HepG2 (cell line): ENCODE data around the gene MGAT4D. TPM values are rescaled to one million over a fixed set of nuclear protein-coding genes. Genes with fewer than 3 reads are reported as not detected.

ENCODE experiments used
- NR1H2 ChIP-seq: sonication (generic); formaldehyde crosslinking; IDR thresholded peaks from 2 replicates; pipeline ENCODE4 v1.8.1; 2022; ENCODE audit warnings: low read depth, missing genetic modification reagents, borderline replicate concordance
- ZBTB38 ChIP-seq: sonication (generic); formaldehyde crosslinking; IDR thresholded peaks from 2 replicates; pipeline ENCODE4 v1.5.1; 2020; ENCODE audit warnings: mild to moderate bottlenecking, missing genetic modification reagents
- ZNF251 ChIP-seq: sonication (generic); formaldehyde crosslinking; IDR thresholded peaks from 2 replicates; pipeline ENCODE4 v1.9.0; 2021; ENCODE audit warnings: mild to moderate bottlenecking, missing genetic modification reagents
- ZNF549 ChIP-seq: sonication (generic); formaldehyde crosslinking; IDR thresholded peaks from 2 replicates; pipeline ENCODE4 v1.5.0; 2020; ENCODE audit warnings: missing genetic modification reagents
- ZNF773 ChIP-seq: sonication (generic); formaldehyde crosslinking; IDR thresholded peaks from 2 replicates; pipeline ENCODE4 v1.4.0; 2020; ENCODE audit warnings: missing genetic modification reagents, borderline replicate concordance
- polyA plus RNA-seq, 8 experiments: library from polyadenylated mRNA; depleted of rRNA in 3 of 8; stranded (reverse) in 7 of 8; unstranded in 1 of 8; fragments of >200 nt; fragmentation: Illumina TruSeq in 4 of 8; extraction: Trizol in 4 of 8; gene quantifications; 2 replicates each; pipeline versions ENCODE4 v1.2.1 to v1.2.3, GENCODE V29; 2011 to 2016; ENCODE audit warnings: low read depth in 4 of 8, missing spikeins in 1 of 8, mixed read lengths in 1 of 8; ENCODE audit not compliant: insufficient read depth in 1 of 8
- total RNA-seq, 5 experiments: library from RNA; depleted of rRNA; stranded (reverse); fragments of >200 nt; fragmentation: Illumina TruSeq; extraction: Trizol; gene quantifications; 2 replicates each; pipeline ENCODE4 v1.2.3, GENCODE V29; 2016; ENCODE audit warnings: low read depth in 1 of 5
- TF ChIP-seq, protein P1 (sequence below): sonication (generic); formaldehyde crosslinking; IDR thresholded peaks from one replicate; pipeline ENCODE4 v1.5.1; 2020; ENCODE audit warnings: mild to moderate bottlenecking, missing genetic modification reagents; ENCODE audit errors: not compliant biosample characterization
- TF ChIP-seq, protein P2 (sequence below): sonication (generic); formaldehyde crosslinking; IDR thresholded peaks from 2 replicates; pipeline ENCODE4 v1.9.0; 2021; ENCODE audit warnings: missing genetic modification reagents, mild to moderate bottlenecking, borderline replicate concordance
- TF ChIP-seq, protein P3 (sequence below): sonication (generic); formaldehyde crosslinking; IDR thresholded peaks from 2 replicates; pipeline ENCODE4 v1.4.0; 2020; ENCODE audit warnings: low read depth, missing genetic modification reagents
- TF ChIP-seq, protein P4 (sequence below): sonication (generic); formaldehyde crosslinking; conservative IDR thresholded peaks from 2 replicates; pipeline ENCODE4 v1.5.0; 2020; ENCODE audit warnings: missing genetic modification reagents
- TF ChIP-seq, protein P5 (sequence below): IDR thresholded peaks from 2 replicates; pipeline ENCODE4 v1.6.1; 2016; ENCODE audit warnings: control low read depth

MGAT4D gene
- total and polyA plus RNA-seq, 2 of the 13 experiments (the other 11 are each of a cell fraction or from before 2014, with no cell fraction given), result not detected

DNA sequence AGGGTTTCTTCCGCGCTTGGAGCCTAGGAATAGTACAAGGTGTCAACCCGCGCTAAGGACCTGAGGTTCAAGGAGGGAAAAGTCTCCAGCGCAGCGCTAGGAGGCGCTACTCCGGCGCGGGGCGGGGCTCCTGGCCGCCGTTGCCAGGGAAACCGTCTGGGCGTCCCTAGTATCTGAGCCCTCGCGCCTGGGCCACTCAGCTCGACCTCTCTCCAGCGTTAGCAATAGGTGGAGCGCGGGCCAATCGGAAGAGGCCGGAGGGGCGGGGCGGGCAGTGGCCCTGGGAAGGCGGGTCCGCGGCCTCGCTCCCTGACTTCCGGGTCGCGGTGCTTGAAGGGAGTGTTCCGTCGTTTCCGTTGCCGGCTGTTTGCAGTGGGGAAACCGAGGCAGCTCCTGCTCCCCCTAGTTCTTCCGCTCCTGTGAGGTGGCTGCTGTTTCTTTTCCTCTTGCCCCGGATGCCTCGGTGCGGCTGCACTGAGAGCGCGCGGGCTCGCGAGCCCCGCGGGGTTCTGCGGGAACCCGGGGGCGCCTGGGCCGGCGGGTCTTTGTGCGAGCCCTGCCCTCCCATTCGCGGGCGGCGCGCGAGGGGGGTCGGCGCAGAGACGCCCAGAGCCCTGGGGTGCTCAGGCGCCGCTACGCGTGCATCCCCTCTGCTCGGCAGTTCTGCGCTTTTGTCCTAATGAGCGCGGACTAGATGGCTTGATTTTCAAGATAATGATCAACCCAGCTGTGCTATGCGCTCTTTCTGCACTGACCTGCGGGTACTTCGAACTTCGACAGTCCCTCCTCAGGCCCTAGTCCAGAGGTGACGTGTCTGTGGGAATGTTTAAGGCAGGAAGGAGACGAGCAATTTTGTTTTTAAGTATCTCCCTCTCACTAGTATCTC is 26.0 kb upstream of the MGAT4D start, which contains the start of gene ELMOD2 (continued):
- TF ChIP-seq, protein P1, sequence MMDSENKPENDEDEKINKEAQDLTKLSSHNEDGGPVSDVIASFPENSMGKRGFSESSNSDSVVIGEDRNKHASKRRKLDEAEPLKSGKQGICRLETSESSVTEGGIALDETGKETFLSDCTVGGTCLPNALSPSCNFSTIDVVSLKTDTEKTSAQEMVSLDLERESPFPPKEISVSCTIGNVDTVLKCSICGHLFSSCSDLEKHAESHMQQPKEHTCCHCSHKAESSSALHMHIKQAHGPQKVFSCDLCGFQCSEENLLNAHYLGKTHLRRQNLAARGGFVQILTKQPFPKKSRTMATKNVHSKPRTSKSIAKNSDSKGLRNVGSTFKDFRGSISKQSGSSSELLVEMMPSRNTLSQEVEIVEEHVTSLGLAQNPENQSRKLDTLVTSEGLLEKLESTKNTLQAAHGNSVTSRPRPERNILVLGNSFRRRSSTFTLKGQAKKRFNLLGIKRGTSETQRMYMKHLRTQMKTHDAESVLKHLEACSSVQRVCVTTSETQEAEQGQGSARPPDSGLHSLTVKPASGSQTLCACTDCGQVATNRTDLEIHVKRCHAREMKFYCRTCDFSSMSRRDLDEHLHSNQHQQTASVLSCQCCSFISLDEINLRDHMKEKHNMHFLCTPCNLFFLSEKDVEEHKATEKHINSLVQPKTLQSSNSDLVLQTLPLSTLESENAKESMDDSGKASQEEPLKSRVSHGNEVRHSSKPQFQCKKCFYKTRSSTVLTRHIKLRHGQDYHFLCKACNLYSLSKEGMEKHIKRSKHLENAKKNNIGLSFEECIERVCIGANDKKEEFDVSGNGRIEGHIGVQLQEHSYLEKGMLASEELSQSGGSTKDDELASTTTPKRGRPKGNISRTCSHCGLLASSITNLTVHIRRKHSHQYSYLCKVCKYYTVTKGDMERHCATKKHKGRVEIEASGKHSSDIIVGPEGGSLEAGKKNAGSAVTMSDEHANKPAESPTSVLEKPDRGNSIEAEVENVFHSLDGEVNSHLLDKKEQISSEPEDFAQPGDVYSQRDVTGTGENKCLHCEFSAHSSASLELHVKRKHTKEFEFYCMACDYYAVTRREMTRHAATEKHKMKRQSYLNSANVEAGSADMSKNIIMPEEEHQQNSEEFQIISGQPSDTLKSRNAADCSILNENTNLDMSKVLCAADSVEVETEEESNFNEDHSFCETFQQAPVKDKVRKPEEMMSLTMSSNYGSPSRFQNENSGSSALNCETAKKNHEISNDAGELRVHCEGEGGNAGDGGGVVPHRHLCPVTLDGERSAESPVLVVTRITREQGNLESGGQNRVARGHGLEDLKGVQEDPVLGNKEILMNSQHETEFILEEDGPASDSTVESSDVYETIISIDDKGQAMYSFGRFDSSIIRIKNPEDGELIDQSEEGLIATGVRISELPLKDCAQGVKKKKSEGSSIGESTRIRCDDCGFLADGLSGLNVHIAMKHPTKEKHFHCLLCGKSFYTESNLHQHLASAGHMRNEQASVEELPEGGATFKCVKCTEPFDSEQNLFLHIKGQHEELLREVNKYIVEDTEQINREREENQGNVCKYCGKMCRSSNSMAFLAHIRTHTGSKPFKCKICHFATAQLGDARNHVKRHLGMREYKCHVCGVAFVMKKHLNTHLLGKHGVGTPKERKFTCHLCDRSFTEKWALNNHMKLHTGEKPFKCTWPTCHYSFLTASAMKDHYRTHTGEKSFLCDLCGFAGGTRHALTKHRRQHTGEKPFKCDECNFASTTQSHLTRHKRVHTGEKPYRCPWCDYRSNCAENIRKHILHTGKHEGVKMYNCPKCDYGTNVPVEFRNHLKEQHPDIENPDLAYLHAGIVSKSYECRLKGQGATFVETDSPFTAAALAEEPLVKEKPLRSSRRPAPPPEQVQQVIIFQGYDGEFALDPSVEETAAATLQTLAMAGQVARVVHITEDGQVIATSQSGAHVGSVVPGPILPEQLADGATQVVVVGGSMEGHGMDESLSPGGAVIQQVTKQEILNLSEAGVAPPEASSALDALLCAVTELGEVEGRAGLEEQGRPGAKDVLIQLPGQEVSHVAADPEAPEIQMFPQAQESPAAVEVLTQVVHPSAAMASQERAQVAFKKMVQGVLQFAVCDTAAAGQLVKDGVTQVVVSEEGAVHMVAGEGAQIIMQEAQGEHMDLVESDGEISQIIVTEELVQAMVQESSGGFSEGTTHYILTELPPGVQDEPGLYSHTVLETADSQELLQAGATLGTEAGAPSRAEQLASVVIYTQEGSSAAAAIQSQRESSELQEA (CRISPR knock-in tag), result peak; percentile 89
- no peak for TF ChIP-seq ZNF773
- TF ChIP-seq ZNF251 (CRISPR knock-in tag), result peak; percentile 84; the same call in 1 of the 2 replicates
- TF ChIP-seq, protein P2, sequence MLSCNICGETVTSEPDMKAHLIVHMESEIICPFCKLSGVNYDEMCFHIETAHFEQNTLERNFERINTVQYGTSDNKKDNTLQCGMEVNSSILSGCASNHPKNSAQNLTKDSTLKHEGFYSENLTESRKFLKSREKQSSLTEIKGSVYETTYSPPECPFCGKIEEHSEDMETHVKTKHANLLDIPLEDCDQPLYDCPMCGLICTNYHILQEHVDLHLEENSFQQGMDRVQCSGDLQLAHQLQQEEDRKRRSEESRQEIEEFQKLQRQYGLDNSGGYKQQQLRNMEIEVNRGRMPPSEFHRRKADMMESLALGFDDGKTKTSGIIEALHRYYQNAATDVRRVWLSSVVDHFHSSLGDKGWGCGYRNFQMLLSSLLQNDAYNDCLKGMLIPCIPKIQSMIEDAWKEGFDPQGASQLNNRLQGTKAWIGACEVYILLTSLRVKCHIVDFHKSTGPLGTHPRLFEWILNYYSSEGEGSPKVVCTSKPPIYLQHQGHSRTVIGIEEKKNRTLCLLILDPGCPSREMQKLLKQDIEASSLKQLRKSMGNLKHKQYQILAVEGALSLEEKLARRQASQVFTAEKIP (CRISPR knock-in tag), result no peak
- TF ChIP-seq, protein P3, sequence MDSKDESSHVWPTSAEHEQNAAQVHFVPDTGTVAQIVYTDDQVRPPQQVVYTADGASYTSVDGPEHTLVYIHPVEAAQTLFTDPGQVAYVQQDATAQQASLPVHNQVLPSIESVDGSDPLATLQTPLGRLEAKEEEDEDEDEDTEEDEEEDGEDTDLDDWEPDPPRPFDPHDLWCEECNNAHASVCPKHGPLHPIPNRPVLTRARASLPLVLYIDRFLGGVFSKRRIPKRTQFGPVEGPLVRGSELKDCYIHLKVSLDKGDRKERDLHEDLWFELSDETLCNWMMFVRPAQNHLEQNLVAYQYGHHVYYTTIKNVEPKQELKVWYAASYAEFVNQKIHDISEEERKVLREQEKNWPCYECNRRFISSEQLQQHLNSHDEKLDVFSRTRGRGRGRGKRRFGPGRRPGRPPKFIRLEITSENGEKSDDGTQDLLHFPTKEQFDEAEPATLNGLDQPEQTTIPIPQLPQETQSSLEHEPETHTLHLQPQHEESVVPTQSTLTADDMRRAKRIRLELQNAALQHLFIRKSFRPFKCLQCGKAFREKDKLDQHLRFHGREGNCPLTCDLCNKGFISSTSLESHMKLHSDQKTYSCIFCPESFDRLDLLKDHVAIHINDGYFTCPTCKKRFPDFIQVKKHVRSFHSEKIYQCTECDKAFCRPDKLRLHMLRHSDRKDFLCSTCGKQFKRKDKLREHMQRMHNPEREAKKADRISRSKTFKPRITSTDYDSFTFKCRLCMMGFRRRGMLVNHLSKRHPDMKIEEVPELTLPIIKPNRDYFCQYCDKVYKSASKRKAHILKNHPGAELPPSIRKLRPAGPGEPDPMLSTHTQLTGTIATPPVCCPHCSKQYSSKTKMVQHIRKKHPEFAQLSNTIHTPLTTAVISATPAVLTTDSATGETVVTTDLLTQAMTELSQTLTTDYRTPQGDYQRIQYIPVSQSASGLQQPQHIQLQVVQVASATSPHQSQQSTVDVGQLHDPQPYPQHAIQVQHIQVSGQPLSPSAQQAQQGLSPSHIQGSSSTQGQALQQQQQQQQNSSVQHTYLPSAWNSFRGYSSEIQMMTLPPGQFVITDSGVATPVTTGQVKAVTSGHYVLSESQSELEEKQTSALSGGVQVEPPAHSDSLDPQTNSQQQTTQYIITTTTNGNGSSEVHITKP, result 0 out of 2 replicates have a peak, but pooled peaks have one; percentile 72
- TF ChIP-seq ZNF549 (CRISPR knock-in tag), result no peak
- TF ChIP-seq, protein P4, sequence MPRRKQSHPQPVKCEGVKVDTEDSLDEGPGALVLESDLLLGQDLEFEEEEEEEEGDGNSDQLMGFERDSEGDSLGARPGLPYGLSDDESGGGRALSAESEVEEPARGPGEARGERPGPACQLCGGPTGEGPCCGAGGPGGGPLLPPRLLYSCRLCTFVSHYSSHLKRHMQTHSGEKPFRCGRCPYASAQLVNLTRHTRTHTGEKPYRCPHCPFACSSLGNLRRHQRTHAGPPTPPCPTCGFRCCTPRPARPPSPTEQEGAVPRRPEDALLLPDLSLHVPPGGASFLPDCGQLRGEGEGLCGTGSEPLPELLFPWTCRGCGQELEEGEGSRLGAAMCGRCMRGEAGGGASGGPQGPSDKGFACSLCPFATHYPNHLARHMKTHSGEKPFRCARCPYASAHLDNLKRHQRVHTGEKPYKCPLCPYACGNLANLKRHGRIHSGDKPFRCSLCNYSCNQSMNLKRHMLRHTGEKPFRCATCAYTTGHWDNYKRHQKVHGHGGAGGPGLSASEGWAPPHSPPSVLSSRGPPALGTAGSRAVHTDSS, result no peak
- TF ChIP-seq, protein P5, sequence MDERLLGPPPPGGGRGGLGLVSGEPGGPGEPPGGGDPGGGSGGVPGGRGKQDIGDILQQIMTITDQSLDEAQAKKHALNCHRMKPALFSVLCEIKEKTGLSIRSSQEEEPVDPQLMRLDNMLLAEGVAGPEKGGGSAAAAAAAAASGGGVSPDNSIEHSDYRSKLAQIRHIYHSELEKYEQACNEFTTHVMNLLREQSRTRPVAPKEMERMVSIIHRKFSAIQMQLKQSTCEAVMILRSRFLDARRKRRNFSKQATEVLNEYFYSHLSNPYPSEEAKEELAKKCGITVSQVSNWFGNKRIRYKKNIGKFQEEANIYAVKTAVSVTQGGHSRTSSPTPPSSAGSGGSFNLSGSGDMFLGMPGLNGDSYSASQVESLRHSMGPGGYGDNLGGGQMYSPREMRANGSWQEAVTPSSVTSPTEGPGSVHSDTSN (CRISPR knock-in tag), result no peak
- peak; percentile 59; the same call in 1 of the 2 replicates for TF ChIP-seq ZBTB38 (CRISPR knock-in tag)
- TF ChIP-seq NR1H2 (CRISPR knock-in tag), result no peak
